ENCODE measurements around the gene OR2T3.
"Not testable (repeated sequence)": the region's sequence is repeated elsewhere in the genome, so short reads cannot be mapped to it uniquely, and the experiment has no call there.

OR2T3 gene

GRCh38 chr1:248445399-248445798, 27.8 kb upstream of the OR2T3 start, which contains the start of gene OR2T2:
TSS of gene OR2T2 (plus strand) at chr1:248445637. CDS start at chr1:248452798, 7,161 bp downstream.
- not testable (repeated sequence) for H4K8ac ChIP-seq (ENCODE audit: low read length); H2BK12ac ChIP-seq (ENCODE audit: low read length in 2 of 2); H2BK120ac ChIP-seq (ENCODE audit: low read depth, low read length); H2AFZ ChIP-seq (ENCODE audit: low read depth, low read length); H3K4me1 ChIP-seq (ENCODE audit: control insufficient read depth, insufficient read depth, low read depth, low read length); H2BK15ac ChIP-seq (ENCODE audit: low read depth, poor library complexity, severe bottlenecking); H3K14ac ChIP-seq (ENCODE audit: low read length in 2 of 2); H3K27me3 ChIP-seq (ENCODE audit: control insufficient read depth in 1 of 2, insufficient read depth in 1 of 2, low read length in 2 of 2); H3K18ac ChIP-seq (ENCODE audit: low read depth in 1 of 2, low read length in 2 of 2); H3K36me3 ChIP-seq (ENCODE audit: control insufficient read depth in 1 of 2, insufficient read depth in 2 of 2, low read depth in 1 of 2, low read length in 2 of 2); H2AK5ac ChIP-seq (ENCODE audit: low read length, severe bottlenecking); H3K4ac ChIP-seq (ENCODE audit: low read depth in 1 of 2, low read length in 2 of 2); H3K4me2 ChIP-seq (ENCODE audit: low read length, poor library complexity, severe bottlenecking); H3K23ac ChIP-seq (ENCODE audit: low read length in 2 of 2); H2BK5ac ChIP-seq (ENCODE audit: low read depth, low read length, poor library complexity, severe bottlenecking); H4K91ac ChIP-seq (ENCODE audit: low read length); DNase-seq; H3K27ac ChIP-seq (ENCODE audit: low read length, poor library complexity, severe bottlenecking); H3K4me3 ChIP-seq (ENCODE audit: insufficient read depth in 1 of 2, low read depth in 1 of 2, low read length in 2 of 2); H3K9ac ChIP-seq (ENCODE audit: low read length); H3K79me1 ChIP-seq (replicated peaks; ENCODE audit: low read length, poor library complexity, severe bottlenecking); H3K9me3 ChIP-seq (ENCODE audit: control insufficient read depth, low read length)
- WGBS: no CpG with 5 or more reads among the region's 2 CpGs

GRCh38 chr1:248448409-248449074, 24.6 kb upstream of the OR2T3 start:
- not testable (repeated sequence) for H3K9ac ChIP-seq (ENCODE audit: low read length); H2BK12ac ChIP-seq (ENCODE audit: low read length in 2 of 2); H3K4ac ChIP-seq (ENCODE audit: low read depth in 1 of 2, low read length in 2 of 2); H3K4me1 ChIP-seq (ENCODE audit: control insufficient read depth, insufficient read depth, low read depth, low read length); H2BK15ac ChIP-seq (ENCODE audit: low read depth, poor library complexity, severe bottlenecking); H3K23ac ChIP-seq (ENCODE audit: low read length in 2 of 2); H3K79me1 ChIP-seq (replicated peaks; ENCODE audit: low read length, poor library complexity, severe bottlenecking); H3K4me3 ChIP-seq (ENCODE audit: insufficient read depth in 1 of 2, low read depth in 1 of 2, low read length in 2 of 2); H3K27me3 ChIP-seq (ENCODE audit: control insufficient read depth in 1 of 2, insufficient read depth in 1 of 2, low read length in 2 of 2); H3K36me3 ChIP-seq (ENCODE audit: control insufficient read depth in 1 of 2, insufficient read depth in 2 of 2, low read depth in 1 of 2, low read length in 2 of 2); H2BK5ac ChIP-seq (ENCODE audit: low read depth, low read length, poor library complexity, severe bottlenecking); H3K27ac ChIP-seq (ENCODE audit: low read length, poor library complexity, severe bottlenecking); H3K9me3 ChIP-seq (ENCODE audit: control insufficient read depth, low read length); H4K91ac ChIP-seq (ENCODE audit: low read length); H2BK120ac ChIP-seq (ENCODE audit: low read depth, low read length); H3K18ac ChIP-seq (ENCODE audit: low read depth in 1 of 2, low read length in 2 of 2); H2AFZ ChIP-seq (ENCODE audit: low read depth, low read length); DNase-seq; H2AK5ac ChIP-seq (ENCODE audit: low read length, severe bottlenecking); H3K4me2 ChIP-seq (ENCODE audit: low read length, poor library complexity, severe bottlenecking); H4K8ac ChIP-seq (ENCODE audit: low read length); H3K14ac ChIP-seq (ENCODE audit: low read length in 2 of 2)
- WGBS: no CpG with 5 or more reads among the region's 4 CpGs

GRCh38 chr1:248449821-248450465, 23.2 kb upstream of the OR2T3 start:
- not testable (repeated sequence) for H3K27ac ChIP-seq (ENCODE audit: low read length, poor library complexity, severe bottlenecking); H2BK120ac ChIP-seq (ENCODE audit: low read depth, low read length); H3K14ac ChIP-seq (ENCODE audit: low read length in 2 of 2); H3K18ac ChIP-seq (ENCODE audit: low read depth in 1 of 2, low read length in 2 of 2); H2AFZ ChIP-seq (ENCODE audit: low read depth, low read length); H3K4ac ChIP-seq (ENCODE audit: low read depth in 1 of 2, low read length in 2 of 2); H2BK15ac ChIP-seq (ENCODE audit: low read depth, poor library complexity, severe bottlenecking); DNase-seq; H3K9ac ChIP-seq (ENCODE audit: low read length); H3K36me3 ChIP-seq (ENCODE audit: control insufficient read depth in 1 of 2, insufficient read depth in 2 of 2, low read depth in 1 of 2, low read length in 2 of 2); H3K27me3 ChIP-seq (ENCODE audit: control insufficient read depth in 1 of 2, insufficient read depth in 1 of 2, low read length in 2 of 2); H3K4me3 ChIP-seq (ENCODE audit: insufficient read depth in 1 of 2, low read depth in 1 of 2, low read length in 2 of 2); H3K79me1 ChIP-seq (replicated peaks; ENCODE audit: low read length, poor library complexity, severe bottlenecking); H2AK5ac ChIP-seq (ENCODE audit: low read length, severe bottlenecking); H3K4me2 ChIP-seq (ENCODE audit: low read length, poor library complexity, severe bottlenecking); H3K23ac ChIP-seq (ENCODE audit: low read length in 2 of 2); H3K9me3 ChIP-seq (ENCODE audit: control insufficient read depth, low read length); H3K4me1 ChIP-seq (ENCODE audit: control insufficient read depth, insufficient read depth, low read depth, low read length); H2BK5ac ChIP-seq (ENCODE audit: low read depth, low read length, poor library complexity, severe bottlenecking); H4K91ac ChIP-seq (ENCODE audit: low read length); H4K8ac ChIP-seq (ENCODE audit: low read length); H2BK12ac ChIP-seq (ENCODE audit: low read length in 2 of 2)
- WGBS: no CpG with 5 or more reads among the region's 6 CpGs

- not testable (repeated sequence) for H3K23ac ChIP-seq (ENCODE audit: low read length in 2 of 2); H2BK120ac ChIP-seq (ENCODE audit: low read depth, low read length); H3K27ac ChIP-seq (ENCODE audit: low read length, poor library complexity, severe bottlenecking); H2BK12ac ChIP-seq (ENCODE audit: low read length in 2 of 2); H2AFZ ChIP-seq (ENCODE audit: low read depth, low read length); H3K4me3 ChIP-seq (ENCODE audit: insufficient read depth in 1 of 2, low read depth in 1 of 2, low read length in 2 of 2); H3K14ac ChIP-seq (ENCODE audit: low read length in 2 of 2); H4K91ac ChIP-seq (ENCODE audit: low read length); H3K4me2 ChIP-seq (ENCODE audit: low read length, poor library complexity, severe bottlenecking); H3K9me3 ChIP-seq (ENCODE audit: control insufficient read depth, low read length); H3K27me3 ChIP-seq (ENCODE audit: control insufficient read depth in 1 of 2, insufficient read depth in 1 of 2, low read length in 2 of 2); H3K9ac ChIP-seq (ENCODE audit: low read length); H3K36me3 ChIP-seq (ENCODE audit: control insufficient read depth in 1 of 2, insufficient read depth in 2 of 2, low read depth in 1 of 2, low read length in 2 of 2); H2AK5ac ChIP-seq (ENCODE audit: low read length, severe bottlenecking); H3K79me1 ChIP-seq (replicated peaks; ENCODE audit: low read length, poor library complexity, severe bottlenecking); H3K4ac ChIP-seq (ENCODE audit: low read depth in 1 of 2, low read length in 2 of 2); DNase-seq; H3K4me1 ChIP-seq (ENCODE audit: control insufficient read depth, insufficient read depth, low read depth, low read length); H2BK5ac ChIP-seq (ENCODE audit: low read depth, low read length, poor library complexity, severe bottlenecking); H3K18ac ChIP-seq (ENCODE audit: low read depth in 1 of 2, low read length in 2 of 2); H2BK15ac ChIP-seq (ENCODE audit: low read depth, poor library complexity, severe bottlenecking); H4K8ac ChIP-seq (ENCODE audit: low read length)
- WGBS: no CpG with 5 or more reads among the region's 5 CpGs
Observed at GRCh38 chr1:248450466-248451145, 22.5 kb upstream of the OR2T3 start.
